ENCODE results near the gene RBP3. TPM values are rescaled to one million over a fixed set of nuclear protein-coding genes. Genes with fewer than 3 reads are reported as not detected.

The RBP3 gene
- not detected for total RNA-seq
- long read RNA-seq: 0 reads

DNA sequence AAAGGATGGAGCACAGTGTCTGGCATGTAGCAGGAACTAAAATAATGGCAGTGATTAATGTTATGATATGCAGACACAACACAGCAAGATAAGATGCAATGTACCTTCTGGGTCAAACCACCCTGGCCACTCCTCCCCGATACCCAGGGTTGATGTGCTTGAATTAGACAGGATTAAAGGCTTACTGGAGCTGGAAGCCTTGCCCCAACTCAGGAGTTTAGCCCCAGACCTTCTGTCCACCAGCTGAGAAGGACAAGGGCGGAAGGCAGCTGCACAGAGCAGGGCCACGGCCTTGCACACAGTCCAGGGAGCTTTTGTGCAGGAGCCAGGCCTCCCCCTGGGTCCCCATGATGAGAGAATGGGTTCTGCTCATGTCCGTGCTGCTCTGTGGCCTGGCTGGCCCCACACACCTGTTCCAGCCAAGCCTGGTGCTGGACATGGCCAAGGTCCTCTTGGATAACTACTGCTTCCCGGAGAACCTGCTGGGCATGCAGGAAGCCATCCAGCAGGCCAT lies at the start of gene RBP3:
TSS of gene RBP3 (plus strand) at position 226 of the 514 bp plus-strand sequence. CDS start at position 348, 122 bp downstream.
- intact Hi-C loops (cut with DNase I): no loop called here

DNA sequence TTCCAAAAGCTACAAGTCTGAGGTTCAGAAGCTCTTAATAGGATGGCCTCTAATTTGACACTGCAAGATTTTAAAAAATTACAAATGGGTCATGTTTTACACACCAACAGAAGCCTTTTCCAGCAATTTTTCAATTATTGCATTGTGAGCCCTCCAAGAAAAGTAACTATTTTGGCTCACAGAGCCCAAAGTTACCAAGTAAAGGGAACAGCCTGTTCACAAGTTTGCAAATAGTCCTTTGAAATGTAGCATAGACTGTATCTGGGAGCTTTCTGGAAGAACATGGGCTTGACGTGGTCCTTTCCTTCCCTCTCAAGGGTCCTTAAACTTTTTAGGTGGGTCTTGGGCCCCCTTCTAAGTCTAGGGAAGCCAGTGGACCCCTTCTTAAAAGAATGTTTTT lies 49.4 kb upstream of the RBP3 start:
- H3K4me3 ChIP-seq: no peak overlapping the region
- no peak for DNase-seq
- H3K36me3 ChIP-seq: no peaks in the 10 kb centered on the region
- intact Hi-C loops (cut with DNase I): no loop called here
- H3K4me1 ChIP-seq: no peaks in the 10 kb centered on the region
- no peak for TF ChIP-seq CTCF (IDR thresholded peaks at IDR 0.05)
- peaks cover 23% of the 10 kb centered on the region for H3K27me3 ChIP-seq
- H3K9me3 ChIP-seq: no peaks in the 10 kb centered on the region
- ATAC-seq: no peak
- H3K27ac ChIP-seq: peak overlapping the region; percentile 36

More for the DNA sequence above, at the start of gene RBP3:
- no peaks in the 10 kb centered on the region for H3K4me1 ChIP-seq
- H3K27me3 ChIP-seq: no peaks in the 10 kb centered on the region
- no peak within 1 kb of the TSS for H3K27ac ChIP-seq
- ATAC-seq (no peak), DNase-seq (no peak)
- TF ChIP-seq CTCF (IDR thresholded peaks at IDR 0.05): no peak
- no peaks in the 10 kb centered on the region for H3K36me3 ChIP-seq
- no peak within 1 kb of the TSS for H3K4me3 ChIP-seq
- H3K9me3 ChIP-seq: no peaks in the 10 kb centered on the region

DNA sequence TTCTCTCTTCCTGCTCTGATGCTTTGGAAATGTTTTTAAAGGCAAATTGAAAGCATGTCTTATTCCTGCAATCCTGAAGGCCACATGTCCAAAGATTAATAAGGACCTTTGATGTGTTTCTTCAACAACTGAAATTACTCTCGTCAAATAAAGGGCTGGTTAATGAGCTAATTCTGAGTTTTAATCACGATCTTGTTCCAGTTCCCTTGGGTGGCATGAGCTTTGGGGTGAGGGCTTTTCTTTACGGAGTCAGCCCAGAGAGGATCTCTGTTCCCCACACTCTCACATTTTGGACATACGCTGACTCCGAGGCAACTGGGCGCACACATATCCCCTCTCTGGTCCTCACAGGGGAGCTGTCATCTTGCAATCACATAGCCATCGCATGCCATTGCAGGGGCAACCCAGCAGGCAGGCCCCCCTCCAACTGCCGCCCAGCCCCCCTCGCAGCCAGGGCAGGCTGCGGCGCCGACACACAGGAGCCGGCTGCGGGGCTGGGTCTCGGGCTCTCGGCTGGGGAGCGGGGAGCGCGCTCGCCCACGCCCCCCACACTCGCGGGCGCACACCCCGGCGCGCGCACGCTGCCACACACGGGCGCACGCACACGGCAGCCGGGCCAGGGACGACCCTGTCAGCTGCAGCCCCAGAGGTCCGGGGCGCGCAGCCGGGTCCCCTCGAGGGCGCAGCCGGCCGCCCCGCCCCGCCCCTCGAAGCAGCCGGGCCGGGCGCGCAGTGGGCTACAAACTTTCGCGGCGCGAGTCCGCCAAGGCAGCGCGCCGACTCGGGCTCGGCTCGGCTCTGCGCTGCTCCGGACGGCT lies 48.3 kb upstream of the RBP3 start, which contains the start of gene GDF10:
TSS of gene GDF10 (plus strand) at position 587 of the 818 bp plus-strand sequence. CDS start 455 bp downstream, outside the sequence.
- intact Hi-C loops (cut with DNase I): no loop called here
- peak; percentile 14 for ATAC-seq
- Histone ChIP-seq H3K27me3 (peaks cover 23% of the 10 kb centered on the region), H3K36me3 (no peaks in the 10 kb centered on the region), H3K4me3 (peak within 1 kb of the TSS; percentile 49), H3K4me1 (no peaks in the 10 kb centered on the region), H3K9me3 (no peaks in the 10 kb centered on the region), H3K27ac (peak within 1 kb of the TSS; percentile 58)
- TF ChIP-seq CTCF (IDR thresholded peaks at IDR 0.05): no peak
- DNase-seq: no peak

GRCh38 chr10:47300429-47300931 lies 47.7 kb upstream of the RBP3 start:
- H3K36me3 ChIP-seq: no peaks in the 10 kb centered on the region
- H3K4me3 ChIP-seq: peak overlapping the region; percentile 49
- peak; percentile 11 for TF ChIP-seq CTCF (IDR thresholded peaks at IDR 0.05)
- DNase-seq (no peak), ATAC-seq (peak; percentile 6)
- H3K4me1 ChIP-seq: no peaks in the 10 kb centered on the region
- intact Hi-C loops (cut with DNase I): no loop called here
- H3K27me3 ChIP-seq: peaks cover 23% of the 10 kb centered on the region
- peak overlapping the region; percentile 58 for H3K27ac ChIP-seq
- no peaks in the 10 kb centered on the region for H3K9me3 ChIP-seq

DNA sequence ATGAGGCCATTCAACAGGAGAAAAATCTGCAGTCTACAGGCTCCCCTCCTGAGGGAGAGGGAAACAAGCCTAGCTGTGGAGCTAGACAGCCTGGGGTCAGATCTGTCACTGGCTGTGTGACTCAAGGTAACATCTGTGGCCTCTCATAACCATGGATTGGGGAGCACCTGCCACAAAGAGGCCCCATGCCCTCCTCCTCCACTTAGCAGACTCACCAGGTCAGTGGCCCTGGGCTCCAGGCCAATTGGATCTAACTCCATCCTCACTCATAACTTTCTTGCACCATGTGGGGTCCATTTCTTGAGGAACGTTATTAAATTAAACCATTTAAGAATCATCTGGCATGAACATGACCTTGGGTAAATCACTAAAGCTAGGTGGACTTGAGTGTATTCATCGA lies 46.3 kb upstream of the RBP3 start:
- Histone ChIP-seq H3K4me1 (no peaks in the 10 kb centered on the region), H3K4me3 (peak overlapping the region; percentile 49), H3K36me3 (no peaks in the 10 kb centered on the region), H3K27me3 (peaks cover 23% of the 10 kb centered on the region), H3K27ac (no peak overlapping the region), H3K9me3 (no peaks in the 10 kb centered on the region)
- TF ChIP-seq CTCF (IDR thresholded peaks at IDR 0.05): no peak
- no peak for ATAC-seq
- DNase-seq: no peak
- intact Hi-C loops (cut with DNase I): no loop called here
